GM04504 (cell line): ENCODE measurements around the gene DNM3.
"Not testable (repeated sequence)": the region's sequence is repeated elsewhere in the genome, so short reads cannot be mapped to it uniquely, and the experiment has no call there.

Source experiments
- DNase-seq: peaks from one replicate; pipeline ENCODE4 v3.0.0-alpha.2; 2012; ENCODE audit warnings: low read depth

The DNM3 gene

DNA sequence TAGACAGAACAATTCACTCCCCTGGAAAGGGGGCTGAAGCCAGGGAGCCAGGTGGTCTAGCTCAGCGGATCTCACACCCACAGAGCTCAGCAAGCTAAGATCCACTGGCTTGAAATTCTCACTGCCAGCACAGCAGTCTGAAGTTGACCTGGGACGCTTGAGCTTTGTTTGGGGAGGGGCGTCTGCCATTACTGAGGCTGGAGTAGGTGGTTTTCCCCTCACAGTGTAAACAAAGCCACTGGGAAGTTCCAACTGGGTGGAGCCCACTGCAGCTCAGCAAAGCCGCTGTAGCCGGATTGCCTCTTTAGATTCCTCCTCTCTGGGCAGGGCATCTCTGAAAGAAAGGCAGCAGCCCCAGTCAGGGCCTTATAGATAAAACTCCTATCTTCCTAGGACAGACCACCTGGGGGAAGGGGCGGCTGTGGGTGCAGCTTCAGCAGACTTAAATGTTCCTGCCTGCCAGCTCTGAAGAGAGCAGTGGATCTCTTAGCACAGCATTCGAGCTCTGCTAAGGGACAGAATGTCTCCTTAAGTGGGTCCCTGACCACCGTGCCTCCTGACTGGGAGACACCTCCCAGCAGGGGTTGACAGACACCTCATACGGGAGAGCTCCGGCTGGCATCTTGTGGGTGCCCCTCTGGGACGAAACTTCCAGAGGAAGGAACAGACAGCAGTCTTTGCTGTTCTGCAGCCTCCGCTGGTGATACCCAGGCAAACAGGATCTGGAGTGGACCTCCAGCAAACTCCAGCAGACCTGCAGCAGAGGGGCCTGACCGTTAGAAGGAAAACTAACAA is 183.8 kb downstream of the DNM3 start:
- DNase-seq: not testable (repeated sequence)

GRCh38 chr1:172040466-172040865 is 199.2 kb downstream of the DNM3 start:
- no peak for DNase-seq

DNA sequence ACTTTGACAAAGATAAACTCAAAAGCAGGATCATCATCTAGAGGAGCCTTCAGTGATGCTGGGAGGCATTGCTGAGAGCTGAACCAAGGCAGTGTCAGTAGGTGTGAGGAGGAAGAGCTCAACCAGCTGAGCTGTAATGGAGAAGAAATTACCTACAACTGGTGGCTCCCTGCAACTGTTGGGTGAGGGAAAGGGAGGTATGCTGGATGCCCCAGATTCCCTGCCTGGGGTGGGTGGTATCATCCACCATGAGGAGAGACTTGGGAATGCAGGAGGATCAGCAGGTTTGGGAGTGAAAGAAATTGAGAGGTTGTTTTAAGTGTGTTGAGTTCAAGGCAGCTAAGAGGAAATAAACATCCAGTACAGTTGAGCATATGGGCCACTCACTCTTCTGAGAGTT is 199.8 kb downstream of the DNM3 start:
- DNase-seq: no peak

DNA sequence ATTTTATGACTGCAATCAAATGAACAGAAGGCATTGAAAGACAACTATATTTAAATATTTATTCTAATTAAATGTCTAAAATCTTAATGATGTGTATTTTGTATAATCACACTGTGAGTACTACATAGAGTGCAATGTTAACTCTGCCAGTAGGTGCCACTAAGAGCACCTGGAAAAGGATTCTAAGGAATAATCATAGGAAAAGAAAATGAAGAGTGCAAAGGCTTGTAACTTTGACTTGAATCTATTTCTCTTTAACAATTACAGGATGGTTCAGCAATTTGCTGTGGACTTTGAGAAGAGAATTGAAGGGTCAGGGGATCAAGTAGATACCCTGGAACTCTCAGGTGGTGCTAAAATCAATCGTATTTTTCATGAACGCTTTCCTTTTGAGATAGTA is 200.4 kb downstream of the DNM3 start:
- no peak for DNase-seq

GRCh38 chr1:172043900-172044299 is 202.6 kb downstream of the DNM3 start:
- DNase-seq: no peak

DNA sequence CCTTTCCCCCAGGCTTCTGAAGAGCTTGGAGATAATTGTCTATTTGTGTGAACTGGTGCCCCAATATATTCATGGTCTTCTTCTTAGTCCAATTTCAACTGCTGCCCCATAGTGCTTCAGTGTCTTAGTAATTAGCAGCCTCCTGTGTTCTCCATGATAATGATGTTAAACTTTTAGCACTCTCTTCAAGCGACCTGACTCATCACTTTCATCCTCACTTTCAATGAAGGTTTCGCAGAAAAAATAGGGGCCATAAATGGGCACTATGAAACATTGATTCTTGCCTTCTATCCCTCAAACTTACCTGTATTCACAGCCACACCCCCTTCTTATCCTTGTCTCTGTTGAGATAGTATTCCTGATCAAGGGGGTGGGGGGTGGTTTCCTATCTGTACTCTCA is 210.6 kb downstream of the DNM3 start:
- DNase-seq: no peak

DNA sequence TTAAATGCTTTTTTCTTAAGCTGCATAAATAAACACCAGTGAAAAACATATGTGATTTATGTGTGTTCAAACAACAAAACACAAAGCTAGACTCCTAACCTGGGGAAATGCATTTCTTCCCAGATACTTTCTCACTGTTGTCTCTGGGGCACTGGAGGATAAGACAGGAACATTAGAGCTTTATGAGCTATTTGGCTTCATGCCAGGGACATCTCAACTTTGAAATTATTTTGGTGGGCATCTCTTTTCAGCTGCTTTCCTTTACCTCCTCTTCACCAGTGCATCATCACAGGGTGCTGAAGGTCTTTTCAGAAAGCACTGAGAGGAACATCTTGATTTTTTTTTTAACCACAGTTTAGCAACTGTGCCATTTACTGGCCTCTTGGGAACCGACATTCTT is 212.9 kb downstream of the DNM3 start:
- DNase-seq: no peak

DNA sequence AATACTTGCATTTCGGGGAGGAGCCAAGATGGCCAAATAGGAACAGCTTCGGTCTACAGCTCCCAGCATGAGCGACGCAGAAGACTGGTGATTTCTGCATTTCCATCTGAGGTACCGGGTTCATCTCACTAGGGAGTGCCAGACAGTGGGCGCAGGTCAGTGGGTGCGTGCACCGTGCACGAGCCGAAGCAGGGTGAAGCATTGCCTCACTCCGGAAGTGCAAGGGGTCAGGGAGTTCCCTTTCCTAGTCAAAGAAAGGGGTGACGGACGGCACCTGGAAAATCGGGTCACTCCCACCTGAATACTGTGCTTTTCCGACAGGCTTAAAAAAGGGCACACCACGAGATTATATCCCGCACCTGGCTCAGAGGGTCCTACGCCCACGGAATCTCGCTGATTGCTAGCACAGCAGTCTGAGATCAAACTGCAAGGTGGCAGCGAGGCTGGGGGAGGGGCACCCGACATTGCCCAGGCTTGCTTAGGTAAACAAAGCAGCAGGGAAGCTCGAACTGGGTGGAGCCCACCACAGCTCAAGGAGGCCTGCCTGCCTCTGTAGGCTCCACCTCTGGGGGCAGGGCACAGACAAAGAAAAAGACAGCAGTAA is 214.6 kb downstream of the DNM3 start:
- not testable (repeated sequence) for DNase-seq

GRCh38 chr1:172068334-172068733 is 227.0 kb downstream of the DNM3 start:
- no peak for DNase-seq

- DNase-seq: no peak
Measured at GRCh38 chr1:172069051-172069450, 227.8 kb downstream of the DNM3 start.

- peak; percentile 2 for DNase-seq
Measured at GRCh38 chr1:172069534-172069933, 228.2 kb downstream of the DNM3 start.

DNA sequence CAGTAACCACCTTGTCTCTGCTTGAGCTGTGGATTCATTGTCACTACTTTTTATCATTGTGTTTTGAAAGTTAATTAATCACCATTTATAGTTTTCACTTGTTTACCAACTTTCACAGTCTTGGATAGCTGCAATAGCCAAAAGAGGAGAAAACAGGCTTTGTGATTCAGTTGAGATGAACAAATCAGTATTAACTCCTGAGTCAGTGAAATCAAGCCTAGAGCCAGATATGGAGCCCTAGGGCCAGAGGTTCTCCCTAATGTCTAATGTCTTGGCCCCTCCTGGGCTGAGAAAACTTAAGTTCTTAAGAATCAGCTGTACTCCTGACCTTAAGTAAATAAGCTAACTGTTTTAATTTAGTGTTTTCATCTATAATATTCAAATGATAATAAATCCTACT is 228.8 kb downstream of the DNM3 start:
- DNase-seq: no peak

DNA sequence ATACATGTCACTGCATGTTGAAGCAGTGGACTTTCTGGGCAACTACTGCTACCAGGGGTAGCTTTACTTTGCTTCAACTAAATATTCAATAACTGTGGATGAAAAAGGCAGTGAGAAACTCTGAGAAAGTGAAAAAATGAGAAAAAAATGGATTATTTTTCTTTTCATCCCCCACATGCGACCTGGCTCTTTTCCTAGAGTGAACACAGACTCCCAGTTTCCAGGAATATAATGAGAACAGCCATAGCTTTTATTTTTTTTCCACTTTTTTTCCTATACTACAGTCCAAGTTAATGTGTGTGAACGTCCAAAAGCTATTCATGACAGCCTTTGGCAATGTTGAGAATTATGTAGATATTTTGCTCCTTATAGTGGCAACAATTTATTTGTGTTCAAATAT is 230.4 kb downstream of the DNM3 start:
- no peak for DNase-seq

DNA sequence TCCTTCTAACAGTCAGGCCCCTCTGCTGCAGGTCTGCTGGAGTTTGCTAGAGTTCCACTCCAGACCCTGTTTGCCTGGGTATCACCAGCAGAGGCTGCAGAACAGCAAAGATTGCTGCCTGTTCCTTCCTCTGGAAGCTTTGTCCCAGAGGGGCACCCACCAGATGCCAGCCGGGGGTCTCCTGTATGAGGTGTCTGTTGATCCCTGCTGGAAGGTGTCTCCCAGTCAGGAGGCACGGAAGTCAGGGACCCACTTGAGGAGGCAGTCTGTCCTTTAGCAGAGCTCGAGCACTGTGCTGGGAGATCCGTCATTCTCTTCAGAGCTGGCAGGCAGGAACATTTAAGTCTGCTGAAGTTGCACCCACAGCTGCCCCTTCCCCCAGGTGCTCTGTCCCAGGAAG is 238.6 kb downstream of the DNM3 start:
- not testable (repeated sequence) for DNase-seq

DNA sequence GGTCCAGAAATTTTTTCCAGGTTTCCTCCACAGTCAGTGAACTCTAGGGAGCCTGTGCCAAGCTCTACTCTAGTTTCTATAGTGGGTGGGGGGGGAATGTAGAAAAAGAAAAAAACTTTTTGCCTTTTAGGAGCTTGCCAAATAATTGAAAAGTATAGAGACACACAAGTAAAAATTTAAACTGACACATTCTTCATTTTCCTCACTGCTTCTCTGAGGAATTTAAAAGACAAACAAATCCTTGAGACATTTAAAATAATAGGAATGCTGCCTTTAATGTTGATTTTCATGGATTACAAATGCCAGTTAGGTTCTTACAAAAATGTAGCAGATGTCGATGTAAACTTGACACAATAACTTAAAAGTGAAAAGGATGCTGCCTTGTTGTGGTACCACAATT is 241.9 kb downstream of the DNM3 start:
- no peak for DNase-seq

- no peak for DNase-seq
Measured at GRCh38 chr1:172084876-172085275, 243.6 kb downstream of the DNM3 start.

- no peak for DNase-seq
Measured at GRCh38 chr1:172085317-172085716, 244.0 kb downstream of the DNM3 start.

DNA sequence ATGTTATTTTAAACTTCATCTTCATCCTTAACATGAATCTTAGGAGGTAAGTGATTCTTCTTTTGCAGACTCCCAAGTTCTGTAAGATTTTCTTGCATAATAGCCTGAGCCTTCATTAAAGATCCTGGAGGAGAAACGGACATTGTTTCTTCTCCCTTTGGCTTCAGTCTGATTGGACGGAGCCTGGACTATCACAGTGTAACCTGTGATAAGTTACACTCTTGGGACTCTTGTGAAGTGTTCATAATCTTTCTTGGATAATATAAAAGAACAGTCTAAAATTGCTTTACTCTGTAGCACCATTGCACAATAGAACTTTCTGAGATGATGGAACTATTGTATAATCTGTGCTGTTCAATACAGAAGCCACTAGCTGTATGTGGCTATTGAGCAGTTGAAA is 244.8 kb downstream of the DNM3 start:
- no peak for DNase-seq

- no peak for DNase-seq
Measured at GRCh38 chr1:172088256-172088655, 247.0 kb downstream of the DNM3 start.

- no peak for DNase-seq
Measured at GRCh38 chr1:172089768-172090510, 248.6 kb downstream of the DNM3 start.

DNA sequence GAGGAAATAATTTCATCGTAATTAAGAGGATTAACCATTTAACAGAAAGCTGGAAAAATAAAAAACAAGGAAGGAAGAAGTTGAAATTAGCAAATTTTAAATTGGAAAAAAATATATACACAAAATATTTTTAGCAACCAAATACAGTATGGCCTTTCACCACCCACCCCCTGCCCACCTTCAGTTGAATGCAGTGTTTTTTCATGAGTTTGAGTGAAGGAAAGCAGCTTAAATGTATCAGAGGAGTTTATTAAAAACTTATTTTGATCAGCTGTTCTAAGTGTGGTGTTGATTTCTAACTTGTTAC is 249.2 kb downstream of the DNM3 start:
- DNase-seq: no peak

- DNase-seq: no peak
Measured at GRCh38 chr1:172095846-172096245, 254.5 kb downstream of the DNM3 start.

DNA sequence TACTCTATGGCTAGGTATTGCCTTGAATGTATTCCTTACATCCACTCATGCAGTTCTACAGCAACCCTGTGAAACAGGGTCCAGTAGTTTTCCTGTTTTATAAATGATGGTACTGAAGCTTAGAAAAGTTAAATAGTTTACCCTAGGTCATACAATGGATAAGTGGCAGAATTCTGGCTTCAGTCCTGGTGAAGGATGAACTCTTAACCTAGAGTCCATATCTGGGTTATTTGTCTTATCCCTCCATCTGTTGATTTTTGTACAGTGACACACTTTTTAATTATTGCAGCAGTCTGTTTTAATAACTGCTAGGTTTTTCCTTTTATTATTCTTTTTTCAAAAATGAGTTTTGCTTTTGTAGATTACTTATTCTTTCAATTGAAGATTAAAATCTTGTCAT is 263.9 kb downstream of the DNM3 start:
- DNase-seq: no peak
